GM18505 (cell line): ENCODE data around the gene AWAT1.
"Not testable (repeated sequence)": the region's sequence is repeated elsewhere in the genome, so short reads cannot be mapped to it uniquely, and the experiment has no call there.

ENCODE experiments used
- ATAC-seq: cut with Tn5 transposase; IDR thresholded peaks from one replicate; pipeline ENCODE4 v1.9.1; 2021; ENCODE audit not compliant: unreplicated experiment
- POLR2A ChIP-seq: IDR thresholded peaks from 4 replicates; pipeline ENCODE4 v1.6.1; 2011; ENCODE audit warnings: borderline replicate concordance; ENCODE audit not compliant: insufficient read depth, insufficient read length; ENCODE audit errors: extremely low read depth

AWAT1 gene

GRCh38 chrX:70234355-70234754 is at the start of gene AWAT1:
TSS of gene AWAT1 (plus strand) at chrX:70234655. CDS start at chrX:70234696, 41 bp downstream.
- ATAC-seq = no peak
- no peak for TF ChIP-seq POLR2A

GRCh38 chrX:70190225-70190624 is 44.2 kb upstream of the AWAT1 start:
- no peak for TF ChIP-seq POLR2A
- no peak for ATAC-seq

- no peak for TF ChIP-seq POLR2A
- ATAC-seq = peak; percentile 88
These were observed 37.3 kb upstream of the AWAT1 start for GRCh38 chrX:70196961-70197720.

GRCh38 chrX:70201732-70202131 is 32.7 kb upstream of the AWAT1 start:
- ATAC-seq = no peak
- TF ChIP-seq POLR2A = no peak

- TF ChIP-seq POLR2A = no peak
- no peak for ATAC-seq
These were observed 26.0 kb upstream of the AWAT1 start for GRCh38 chrX:70208479-70208878.

GRCh38 chrX:70209570-70209969 is 24.9 kb upstream of the AWAT1 start:
- ATAC-seq = not testable (repeated sequence)

GRCh38 chrX:70219938-70220764 is 14.3 kb upstream of the AWAT1 start:
- no peak for TF ChIP-seq POLR2A
- ATAC-seq = no peak

GRCh38 chrX:70226048-70226447 is 8.4 kb upstream of the AWAT1 start:
- no peak for ATAC-seq

GRCh38 chrX:70226687-70227086 is 7.8 kb upstream of the AWAT1 start:
- no peak for TF ChIP-seq POLR2A
- ATAC-seq = no peak

More at GRCh38 chrX:70226048-70226447, 8.4 kb upstream of the AWAT1 start:
- TF ChIP-seq POLR2A = no peak

- TF ChIP-seq POLR2A = no peak
- no peak for ATAC-seq
These were observed 2.8 kb upstream of the AWAT1 start for GRCh38 chrX:70231666-70232065.

GRCh38 chrX:70240751-70241150 is 6.3 kb downstream of the AWAT1 start:
- no peak for ATAC-seq

GRCh38 chrX:70241501-70241900 is 7.0 kb downstream of the AWAT1 start:
- TF ChIP-seq POLR2A = no peak
- no peak for ATAC-seq

More at GRCh38 chrX:70240751-70241150, 6.3 kb downstream of the AWAT1 start:
- no peak for TF ChIP-seq POLR2A

GRCh38 chrX:70243601-70244000 is 9.1 kb downstream of the AWAT1 start:
- not testable (repeated sequence) for ATAC-seq

- TF ChIP-seq POLR2A = no peak
- no peak for ATAC-seq
These were observed 10.4 kb downstream of the AWAT1 start for GRCh38 chrX:70244881-70245280.
